Putamen (tissue), 1 donor: Measurements from ENCODE around the gene HTT.

Experiments used
- DNase-seq: peaks from one replicate; pipeline ENCODE4 v3.0.0-alpha.2; 2016; ENCODE audit warnings: low spot score

The HTT gene

GRCh38 chr4:3074078-3074845 lies at the start of gene HTT, which contains the start of gene HTT-AS:
Gene HTT, plus strand, starts transcription at chr4:3074681. Its CDS starts 145 bp downstream, at chr4:3074826.
Gene HTT-AS, minus strand, starts transcription at chr4:3074538.
- peak; percentile 96 for DNase-seq

GRCh38 chr4:3025881-3026280 lies 48.6 kb upstream of the HTT start:
- DNase-seq: no peak

DNA sequence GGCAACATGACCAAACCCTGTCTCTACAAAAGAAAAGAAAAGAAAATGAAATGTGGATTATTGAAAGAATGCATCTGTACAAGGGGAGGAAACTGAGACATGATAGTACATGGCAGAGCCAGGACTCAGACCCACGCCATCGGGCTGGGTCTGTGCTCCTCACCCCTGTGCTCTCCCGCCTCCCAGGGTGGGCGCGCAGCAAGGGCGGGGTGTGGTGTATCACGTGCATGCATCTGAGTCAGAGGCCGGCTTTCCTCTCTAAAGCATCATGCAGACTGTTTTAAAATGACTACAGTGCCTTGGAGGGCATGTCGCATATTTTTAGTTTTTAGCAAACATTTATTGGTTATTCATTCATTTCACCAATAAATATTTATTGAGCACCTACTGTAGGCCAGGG lies 47.9 kb upstream of the HTT start:
- no peak for DNase-seq

DNA sequence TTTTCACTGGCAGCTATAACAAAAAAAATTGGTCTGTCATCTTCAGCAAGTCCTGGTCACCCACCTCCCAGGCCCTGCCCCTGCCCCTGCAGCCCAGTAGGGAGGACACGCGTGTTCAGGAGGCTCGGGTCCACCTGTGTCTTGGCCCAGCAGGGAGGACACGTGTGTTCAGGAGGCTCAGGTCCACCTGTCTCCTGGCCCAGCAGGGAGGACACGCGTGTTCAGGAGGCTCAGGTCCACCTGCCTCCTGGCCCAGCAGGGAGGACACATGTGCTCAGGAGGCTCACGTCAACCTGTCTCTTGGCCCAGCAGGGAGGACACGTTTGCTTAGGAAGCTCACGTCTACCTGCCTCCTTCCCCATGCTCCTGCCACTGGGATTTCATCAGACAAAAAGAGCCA lies 45.0 kb upstream of the HTT start:
- DNase-seq: no peak

- DNase-seq: no peak
Observed at GRCh38 chr4:3030566-3031356, 43.7 kb upstream of the HTT start.

- no peak for DNase-seq
Observed at GRCh38 chr4:3031357-3032082, 43.0 kb upstream of the HTT start.

GRCh38 chr4:3034231-3034630 lies 40.2 kb upstream of the HTT start:
- DNase-seq: no peak

GRCh38 chr4:3035249-3035648 lies 39.2 kb upstream of the HTT start:
- no peak for DNase-seq

DNA sequence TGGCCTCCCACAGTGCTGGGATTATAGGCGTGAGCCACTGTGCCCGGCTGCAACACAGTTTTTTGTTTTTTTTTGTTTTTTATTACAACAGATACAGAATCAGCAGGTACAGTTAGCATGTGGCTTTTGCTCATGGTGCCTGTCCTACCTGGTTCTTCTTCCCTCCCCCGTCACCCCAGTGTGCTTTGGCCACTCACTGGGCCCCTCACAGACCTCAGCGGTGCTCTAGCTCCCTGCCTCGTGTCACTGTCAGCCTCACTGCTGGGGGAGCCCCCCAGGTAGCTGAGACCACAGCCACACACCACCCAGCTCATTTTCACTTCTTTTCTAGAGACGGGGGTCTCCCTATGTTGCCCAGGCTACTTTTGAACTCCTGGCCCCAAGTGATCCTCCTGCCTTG lies 38.8 kb upstream of the HTT start:
- DNase-seq: no peak

GRCh38 chr4:3036131-3036952 lies 38.1 kb upstream of the HTT start:
- DNase-seq: no peak

DNA sequence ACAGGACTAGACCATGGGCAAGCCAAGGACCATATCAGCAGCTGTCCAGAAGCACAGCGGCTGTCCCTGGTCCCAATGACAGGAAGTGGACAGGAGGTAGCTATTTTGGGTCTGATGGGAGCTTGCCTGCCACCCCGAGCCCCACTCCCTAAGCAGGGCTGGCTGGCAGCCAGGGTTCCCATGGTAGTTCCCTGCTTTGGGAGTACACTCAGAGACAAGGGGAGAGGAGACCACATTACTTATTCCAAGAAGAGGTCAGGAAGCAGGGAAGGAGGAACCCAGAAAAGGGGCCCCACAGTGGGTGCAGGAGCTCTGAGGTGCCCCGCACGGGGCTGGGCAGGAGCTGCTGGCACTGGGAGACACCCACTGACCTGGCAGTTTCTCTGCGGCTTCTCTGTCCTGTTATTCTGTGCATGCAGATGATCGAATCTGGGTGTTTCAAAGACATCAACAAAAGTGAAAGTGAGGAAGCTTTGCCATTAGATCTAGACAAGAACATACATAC lies 36.5 kb upstream of the HTT start:
- DNase-seq: no peak

GRCh38 chr4:3039706-3040366 lies 34.6 kb upstream of the HTT start:
- no peak for DNase-seq

DNA sequence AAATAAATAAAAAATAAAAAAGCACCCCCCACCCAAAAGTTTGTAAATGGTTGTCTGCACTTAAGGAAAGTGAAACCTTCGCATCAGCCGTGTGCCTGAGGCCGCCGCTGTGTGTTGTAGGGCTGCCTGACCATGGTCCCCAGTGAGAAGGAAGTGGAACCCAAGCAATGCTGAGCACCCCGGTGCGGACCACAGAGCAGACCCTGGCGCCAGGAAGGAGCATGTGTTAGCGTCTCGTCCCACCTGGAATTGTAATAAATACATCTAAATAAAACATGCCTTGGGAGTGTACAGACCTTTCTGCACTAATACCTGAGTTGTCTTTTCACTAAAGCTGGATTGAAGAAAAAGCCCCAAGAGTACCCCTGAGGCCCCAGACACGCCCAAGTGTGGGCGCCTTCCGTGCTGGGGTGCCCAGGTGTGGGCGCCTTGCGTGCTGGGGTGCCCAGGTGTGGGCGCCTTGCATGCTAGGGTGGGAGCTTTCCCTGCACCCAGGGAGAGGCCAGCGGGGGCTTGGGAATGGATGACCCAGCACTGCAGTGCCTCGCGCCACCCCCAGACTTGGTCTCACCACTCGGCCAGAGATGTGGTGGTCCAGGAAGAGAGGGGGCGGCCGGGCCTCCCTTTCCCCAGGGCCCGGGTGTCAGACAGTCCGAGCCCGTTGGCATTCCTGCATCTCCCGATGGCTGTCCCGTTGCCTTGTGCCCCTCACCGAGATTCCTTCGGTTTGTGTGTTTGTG lies 33.9 kb upstream of the HTT start:
- DNase-seq: no peak

GRCh38 chr4:3041192-3042142 lies 33.0 kb upstream of the HTT start:
- no peak for DNase-seq

DNA sequence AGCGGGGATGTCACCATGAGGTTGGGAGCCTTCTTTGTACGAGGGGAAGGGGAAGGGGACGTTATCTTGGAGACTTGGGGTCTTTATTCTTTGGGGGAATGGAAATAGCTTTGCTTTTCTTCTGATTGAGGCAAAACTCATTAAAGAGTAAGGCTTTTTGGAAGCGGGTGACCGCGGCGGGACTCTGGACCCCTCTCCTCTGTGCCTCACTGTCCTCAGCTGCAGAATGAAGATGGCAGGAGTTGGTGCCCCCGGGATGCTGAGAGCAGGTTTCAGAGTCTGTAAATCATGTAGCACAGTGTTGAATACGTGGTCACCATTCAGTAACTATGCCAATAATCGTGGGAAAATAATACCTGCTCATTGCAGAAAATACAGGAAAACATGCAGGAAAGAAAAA lies 32.3 kb upstream of the HTT start:
- DNase-seq: no peak

GRCh38 chr4:3043282-3044020 lies 31.0 kb upstream of the HTT start:
- no peak for DNase-seq

- DNase-seq: no peak
Observed at GRCh38 chr4:3044870-3045819, 29.3 kb upstream of the HTT start.
